Activated effector memory CD4-positive, alpha-beta T cell treated with Interleukin-2 at 50 U/mL for 16 hours (primary cell): ENCODE data around the gene NEUROG1.

Source experiments
- DNase-seq: peaks from one replicate; pipeline ENCODE4 v3.0.0-alpha.2; 2020

Gene NEUROG1

GRCh38 chr5:135535820-135536801 lies at the start of gene NEUROG1:
TSS of gene NEUROG1 (minus strand) at chr5:135535964. CDS start at chr5:135535690, 274 bp downstream.
- no peak for DNase-seq

- no peak for DNase-seq
Measured at GRCh38 chr5:135584918-135585317, 49.2 kb upstream of the NEUROG1 start.

GRCh38 chr5:135584276-135584675 lies 48.5 kb upstream of the NEUROG1 start:
- DNase-seq = no peak

- no peak for DNase-seq
Measured at GRCh38 chr5:135582099-135582781, 46.5 kb upstream of the NEUROG1 start.

GRCh38 chr5:135578685-135579341 lies 43.0 kb upstream of the NEUROG1 start, which contains the start of gene CXCL14:
TSS of gene CXCL14 (minus strand) at chr5:135578991. CDS start at chr5:135578778, 213 bp downstream.
- no peak for DNase-seq

- DNase-seq = no peak
Measured at GRCh38 chr5:135578305-135578684, 42.5 kb upstream of the NEUROG1 start.

GRCh38 chr5:135577421-135577820 lies 41.7 kb upstream of the NEUROG1 start:
- DNase-seq = no peak

GRCh38 chr5:135576075-135576599 lies 40.4 kb upstream of the NEUROG1 start:
- no peak for DNase-seq

GRCh38 chr5:135574493-135574892 lies 38.7 kb upstream of the NEUROG1 start:
- DNase-seq = no peak

- DNase-seq = no peak
Measured at GRCh38 chr5:135571902-135572301, 36.1 kb upstream of the NEUROG1 start.

GRCh38 chr5:135571066-135571609 lies 35.4 kb upstream of the NEUROG1 start:
- no peak for DNase-seq

GRCh38 chr5:135570453-135570764 lies 34.6 kb upstream of the NEUROG1 start:
- no peak for DNase-seq

- DNase-seq = no peak
Measured at GRCh38 chr5:135569755-135570452, 34.1 kb upstream of the NEUROG1 start.

- DNase-seq = no peak
Measured at GRCh38 chr5:135568923-135569360, 33.2 kb upstream of the NEUROG1 start.

GRCh38 chr5:135568246-135568645 lies 32.5 kb upstream of the NEUROG1 start:
- no peak for DNase-seq

GRCh38 chr5:135567661-135568060 lies 31.9 kb upstream of the NEUROG1 start:
- DNase-seq = no peak

- no peak for DNase-seq
Measured at GRCh38 chr5:135566422-135567400, 30.9 kb upstream of the NEUROG1 start.

GRCh38 chr5:135565725-135566421 lies 30.1 kb upstream of the NEUROG1 start:
- peak; percentile 45 for DNase-seq

GRCh38 chr5:135565266-135565665 lies 29.5 kb upstream of the NEUROG1 start:
- DNase-seq = no peak

GRCh38 chr5:135564331-135564730 lies 28.6 kb upstream of the NEUROG1 start:
- DNase-seq = no peak
